ENCODE results near the gene MSANTD2.

GRCh38 chr11:124814739-124815138 is 14.5 kb upstream of the MSANTD2 start:
- TF ChIP-seq CTCF (IDR thresholded peaks at IDR 0.05; ENCODE audit: low read depth, low read length, missing input control), result no peak
- no peak for TF ChIP-seq MAX (IDR thresholded peaks at IDR 0.05)
- no peak for TF ChIP-seq EGR1 (IDR thresholded peaks at IDR 0.05; ENCODE audit: low read depth in 2 of 2)
- no peak for TF ChIP-seq REST (IDR thresholded peaks at IDR 0.05)
- TF ChIP-seq SP1 (IDR thresholded peaks at IDR 0.05), result no peak
- TF ChIP-seq ZBTB33 (IDR thresholded peaks at IDR 0.05), result no peak
- TF ChIP-seq RAD21 (IDR thresholded peaks at IDR 0.05), result no peak

All from liver (tissue), 3 donors.